ENCODE measurements around the gene RELL1.
"Not testable (repeated sequence)": the region's sequence is repeated elsewhere in the genome, so short reads cannot be mapped to it uniquely, and the experiment has no call there.

Gene RELL1

GRCh38 chr4:37670249-37670648 lies 15.9 kb downstream of the RELL1 start:
- no peak for DNase-seq (ENCODE audit: low read depth, low spot score)
- no peak overlapping the region for H3K4me3 ChIP-seq (ENCODE audit: low read length)

GRCh38 chr4:37669124-37669523 lies 17.1 kb downstream of the RELL1 start:
- not testable (repeated sequence) for DNase-seq (ENCODE audit: low read depth, low spot score); H3K4me3 ChIP-seq (ENCODE audit: low read length)

GRCh38 chr4:37667197-37668100 lies 18.7 kb downstream of the RELL1 start:
- no peak for DNase-seq (ENCODE audit: low read depth, low spot score)
- H3K4me3 ChIP-seq (ENCODE audit: low read length): no peak overlapping the region

- no peak overlapping the region for H3K4me3 ChIP-seq (ENCODE audit: low read length)
- peak; percentile 28 for DNase-seq (ENCODE audit: low read depth, low spot score)
These were observed 19.5 kb downstream of the RELL1 start for GRCh38 chr4:37666625-37667071.

GRCh38 chr4:37665333-37666320 lies 20.5 kb downstream of the RELL1 start:
- H3K4me3 ChIP-seq (ENCODE audit: low read length): no peak overlapping the region
- DNase-seq (ENCODE audit: low read depth, low spot score): no peak

- no peak for DNase-seq (ENCODE audit: low read depth, low spot score)
- no peak overlapping the region for H3K4me3 ChIP-seq (ENCODE audit: low read length)
These were observed 21.5 kb downstream of the RELL1 start for GRCh38 chr4:37664696-37665095.

- no peak for DNase-seq (ENCODE audit: low read depth, low spot score)
- no peak overlapping the region for H3K4me3 ChIP-seq (ENCODE audit: low read length)
These were observed 22.6 kb downstream of the RELL1 start for GRCh38 chr4:37663552-37663951.

- no peak overlapping the region for H3K4me3 ChIP-seq (ENCODE audit: low read length)
- DNase-seq (ENCODE audit: low read depth, low spot score): no peak
These were observed 23.2 kb downstream of the RELL1 start for GRCh38 chr4:37662861-37663390.

- DNase-seq (ENCODE audit: low read depth, low spot score): no peak
- H3K4me3 ChIP-seq (ENCODE audit: low read length): no peak overlapping the region
These were observed 23.9 kb downstream of the RELL1 start for GRCh38 chr4:37662251-37662650.

- no peak for DNase-seq (ENCODE audit: low read depth, low spot score)
- H3K4me3 ChIP-seq (ENCODE audit: low read length): no peak overlapping the region
These were observed 24.4 kb downstream of the RELL1 start for GRCh38 chr4:37661772-37662171.

GRCh38 chr4:37659696-37660095 lies 26.5 kb downstream of the RELL1 start:
- H3K4me3 ChIP-seq (ENCODE audit: low read length): no peak overlapping the region
- no peak for DNase-seq (ENCODE audit: low read depth, low spot score)

- no peak for DNase-seq (ENCODE audit: low read depth, low spot score)
- H3K4me3 ChIP-seq (ENCODE audit: low read length): no peak overlapping the region
These were observed 29.5 kb downstream of the RELL1 start for GRCh38 chr4:37656649-37657048.

GRCh38 chr4:37653601-37654000 lies 32.6 kb downstream of the RELL1 start:
- no peak overlapping the region for H3K4me3 ChIP-seq (ENCODE audit: low read length)
- no peak for DNase-seq (ENCODE audit: low read depth, low spot score)

GRCh38 chr4:37652747-37653527 lies 33.2 kb downstream of the RELL1 start:
- no peak for DNase-seq (ENCODE audit: low read depth, low spot score)
- no peak overlapping the region for H3K4me3 ChIP-seq (ENCODE audit: low read length)

- DNase-seq (ENCODE audit: low read depth, low spot score): no peak
- H3K4me3 ChIP-seq (ENCODE audit: low read length): no peak overlapping the region
These were observed 34.3 kb downstream of the RELL1 start for GRCh38 chr4:37651781-37652377.

- DNase-seq (ENCODE audit: low read depth, low spot score): no peak
- no peak overlapping the region for H3K4me3 ChIP-seq (ENCODE audit: low read length)
These were observed 35.7 kb downstream of the RELL1 start for GRCh38 chr4:37650481-37650880.

GRCh38 chr4:37649268-37649667 lies 36.9 kb downstream of the RELL1 start:
- DNase-seq (ENCODE audit: low read depth, low spot score): no peak
- H3K4me3 ChIP-seq (ENCODE audit: low read length): no peak overlapping the region

GRCh38 chr4:37648084-37648817 lies 37.9 kb downstream of the RELL1 start:
- no peak overlapping the region for H3K4me3 ChIP-seq (ENCODE audit: low read length)

More at GRCh38 chr4:37648084-37648817, 37.9 kb downstream of the RELL1 start:
- DNase-seq (ENCODE audit: low read depth, low spot score): no peak

Measured in Jurkat, Clone E6-1 (cell line).